CD8-positive, alpha-beta memory T cell (primary cell): ENCODE results near the gene CD200. TPM values are rescaled to one million over a fixed set of nuclear protein-coding genes. Genes with fewer than 3 reads are reported as not detected.
A peak's percentile ranks its signal among the peaks of the same experiment; 100 is the strongest.

Experiments
- CTCF ChIA-PET: fragments of 350-600 bp; sonication (Branson Sonifier 250); formaldehyde crosslinking; loops from one replicate; lab custom pipeline; 2021; ENCODE audit warnings: antibody characterized with exemption; lab: Charles Lee
- POLR2A ChIA-PET: fragments of 350-600 bp; sonication (Branson Sonifier 250); formaldehyde crosslinking; loops from one replicate; lab custom pipeline; 2021; ENCODE audit warnings: antibody characterized with exemption; lab: Charles Lee
- DNase-seq, 5 donors: peaks; one replicate each; pipeline versions ENCODE4 v3.0.0 to v3.0.0-alpha.2; 2020 to 2022; ENCODE audit warnings: mixed read lengths in 1 of 5
- H3K27ac ChIP-seq: one replicate; pipeline ENCODE4 v1.7.0; 2013; ENCODE audit warnings: low read depth, mild to moderate bottlenecking, low read length, moderate library complexity
- H3K27me3 ChIP-seq: 2 replicates; pipeline ENCODE4 v1.7.0; 2013; ENCODE audit warnings: low read length, mild to moderate bottlenecking; ENCODE audit not compliant: insufficient read depth, poor library complexity, severe bottlenecking
- H3K36me3 ChIP-seq: 2 replicates; pipeline ENCODE4 v1.7.0; 2013; ENCODE audit warnings: mild to moderate bottlenecking, low read length, moderate library complexity; ENCODE audit not compliant: insufficient read depth
- H3K4me1 ChIP-seq: 2 replicates; pipeline ENCODE4 v1.7.0; 2013; ENCODE audit warnings: mild to moderate bottlenecking, low read length, moderate library complexity; ENCODE audit not compliant: insufficient read depth
- H3K4me3 ChIP-seq: 2 replicates; pipeline ENCODE4 v1.7.0; 2013; ENCODE audit warnings: mild to moderate bottlenecking, low read length
- H3K9me3 ChIP-seq: 2 replicates; pipeline ENCODE4 v1.7.0; 2013; ENCODE audit warnings: mild to moderate bottlenecking, low read length
- H3K27ac Mint-ChIP-seq, 8 donors: one replicate each; pipeline ENCODE4 v1.8.0; 2020 to 2021; ENCODE audit warnings: mixed read lengths in 8 of 8, mild to moderate bottlenecking in 6 of 8, inconsistent platforms in 3 of 8, moderate library complexity in 3 of 8
- H3K27me3 Mint-ChIP-seq, 2 donors: one replicate each; pipeline ENCODE4 v1.8.0; 2020 to 2021; ENCODE audit warnings: mixed read lengths in 2 of 2, mild to moderate bottlenecking in 1 of 2, moderate library complexity in 1 of 2
- H3K36me3 Mint-ChIP-seq, 3 donors: one replicate each; pipeline ENCODE4 v1.8.0; 2020 to 2021; ENCODE audit warnings: mixed read lengths in 3 of 3, inconsistent platforms in 1 of 3, mild to moderate bottlenecking in 1 of 3
- H3K4me1 Mint-ChIP-seq, 3 donors: one replicate each; pipeline ENCODE4 v1.8.0; 2020 to 2021; ENCODE audit warnings: mixed read lengths in 3 of 3, inconsistent platforms in 1 of 3, mild to moderate bottlenecking in 1 of 3
- H3K4me3 Mint-ChIP-seq, 7 donors: one replicate each; pipeline ENCODE4 v1.8.0; 2020 to 2021; ENCODE audit warnings: mixed read lengths in 7 of 7, mild to moderate bottlenecking in 6 of 7, moderate library complexity in 4 of 7, inconsistent platforms in 2 of 7
- H3K9me3 Mint-ChIP-seq, 5 donors: one replicate each; pipeline ENCODE4 v1.8.0; 2020 to 2022; ENCODE audit warnings: mixed read lengths in 5 of 5, mild to moderate bottlenecking in 3 of 5, moderate library complexity in 2 of 5, inconsistent platforms in 1 of 5
- polyA plus RNA-seq: library from polyadenylated mRNA; unstranded; fragments of 300-500 nt; fragmentation: Illumina TruSeq; gene quantifications from one replicate; pipeline ENCODE4 v1.2.3, GENCODE V29; 2021
- total RNA-seq, 2 experiments: library from RNA; stranded (reverse); gene quantifications; one replicate each; pipeline ENCODE4 v1.2.3, GENCODE V29; 2021

CD200 gene
- total and polyA plus RNA-seq, 3 experiments from 2014 or later: 1.7 to 18.3 (median 17.9) TPM

- ChIA-PET POLR2A (no interaction called here), CTCF (no interaction called here)
- H3K36me3 ChIP-seq: no peaks in the 10 kb centered on the region
- no peak overlapping the region for H3K4me3 ChIP-seq
- H3K9me3 ChIP-seq: no peaks in the 10 kb centered on the region
- H3K9me3 Mint-ChIP-seq: peaks cover 0 to 9% (median 5%) of the 10 kb centered on the region in 5 donors
- H3K27ac ChIP-seq: no peak overlapping the region
- peaks cover 6 to 11% (median 6%) of the 10 kb centered on the region in 3 donors for H3K4me1 Mint-ChIP-seq
- DNase-seq: no peak
- H3K27me3 Mint-ChIP-seq: peaks cover 0 to 3% of the 10 kb centered on the region in 2 donors
- no peak overlapping the region for H3K27ac Mint-ChIP-seq
- no peaks in the 10 kb centered on the region for H3K27me3 ChIP-seq
- peaks cover 0 to 11% (median 2%) of the 10 kb centered on the region in 3 donors for H3K36me3 Mint-ChIP-seq
- H3K4me1 ChIP-seq: peaks cover 9% of the 10 kb centered on the region
- H3K4me3 Mint-ChIP-seq: no peak overlapping the region
Observed at GRCh38 chr3:112388972-112389371, 56.0 kb downstream of the CD200 start.

GRCh38 chr3:112389961-112390360, 57.0 kb downstream of the CD200 start:
- Mint-ChIP-seq H3K27me3 (peaks cover 0 to 3% of the 10 kb centered on the region in 2 donors), H3K36me3 (peaks cover 0 to 16% (median 2%) of the 10 kb centered on the region in 3 donors), H3K27ac (no peak overlapping the region), H3K9me3 (peaks cover 0 to 9% (median 5%) of the 10 kb centered on the region in 5 donors), H3K4me1 (peaks cover 6 to 11% (median 6%) of the 10 kb centered on the region in 3 donors), H3K4me3 (no peak overlapping the region)
- no peaks in the 10 kb centered on the region for H3K9me3 ChIP-seq
- ChIA-PET CTCF (no interaction called here), POLR2A (no interaction called here)
- no peaks in the 10 kb centered on the region for H3K36me3 ChIP-seq
- no peak overlapping the region for H3K27ac ChIP-seq
- no peaks in the 10 kb centered on the region for H3K27me3 ChIP-seq
- no peak overlapping the region for H3K4me3 ChIP-seq
- H3K4me1 ChIP-seq: peaks cover 9% of the 10 kb centered on the region
- no peak for DNase-seq

GRCh38 chr3:112390783-112391641, 58.1 kb downstream of the CD200 start:
- H3K9me3 ChIP-seq: no peaks in the 10 kb centered on the region
- no peaks in the 10 kb centered on the region for H3K27me3 ChIP-seq
- ChIA-PET CTCF (no interaction called here), POLR2A (no interaction called here)
- H3K4me3 Mint-ChIP-seq: no peak overlapping the region
- no peak overlapping the region for H3K27ac ChIP-seq
- H3K27me3 Mint-ChIP-seq: peaks cover 0 to 1% of the 10 kb centered on the region in 2 donors
- no peaks in the 10 kb centered on the region for H3K36me3 ChIP-seq
- peaks cover 6 to 11% (median 6%) of the 10 kb centered on the region in 3 donors for H3K4me1 Mint-ChIP-seq
- no peak overlapping the region for H3K4me3 ChIP-seq
- H3K36me3 Mint-ChIP-seq: peaks cover 0 to 18% (median under 1%) of the 10 kb centered on the region in 3 donors
- peaks cover 0 to 9% (median 4%) of the 10 kb centered on the region in 5 donors for H3K9me3 Mint-ChIP-seq
- peak in 1 of 5 donors; percentile 0 for DNase-seq
- H3K27ac Mint-ChIP-seq: peak overlapping the region in 2 of 8 donors; percentile 20 to 23
- peaks cover 9% of the 10 kb centered on the region for H3K4me1 ChIP-seq

- peaks cover 0 to 21% (median 0%) of the 10 kb centered on the region in 3 donors for H3K36me3 Mint-ChIP-seq
- Histone ChIP-seq H3K9me3 (no peaks in the 10 kb centered on the region), H3K27ac (no peak overlapping the region), H3K4me3 (no peak overlapping the region), H3K4me1 (peaks cover 9% of the 10 kb centered on the region), H3K27me3 (no peaks in the 10 kb centered on the region), H3K36me3 (no peaks in the 10 kb centered on the region)
- CTCF ChIA-PET: no interaction called here
- no peak overlapping the region for H3K4me3 Mint-ChIP-seq
- POLR2A ChIA-PET: no interaction called here
- DNase-seq: no peak
- peaks cover 0 to 9% (median 3%) of the 10 kb centered on the region in 5 donors for H3K9me3 Mint-ChIP-seq
- H3K27me3 Mint-ChIP-seq: peaks cover 0 to 1% of the 10 kb centered on the region in 2 donors
- H3K4me1 Mint-ChIP-seq: peaks cover 6 to 11% (median 6%) of the 10 kb centered on the region in 3 donors
- peak overlapping the region in 1 of 8 donors; percentile 20 for H3K27ac Mint-ChIP-seq
Observed at GRCh38 chr3:112391648-112392047, 58.7 kb downstream of the CD200 start.

- Histone ChIP-seq H3K27ac (no peak overlapping the region), H3K9me3 (no peaks in the 10 kb centered on the region), H3K4me1 (peaks cover 9% of the 10 kb centered on the region), H3K27me3 (no peaks in the 10 kb centered on the region), H3K36me3 (no peaks in the 10 kb centered on the region), H3K4me3 (no peak overlapping the region)
- H3K27ac Mint-ChIP-seq: no peak overlapping the region
- ChIA-PET POLR2A (no interaction called here), CTCF (no interaction called here)
- peaks cover 0 to 21% (median 0%) of the 10 kb centered on the region in 3 donors for H3K36me3 Mint-ChIP-seq
- peaks cover 0 to 1% of the 10 kb centered on the region in 2 donors for H3K27me3 Mint-ChIP-seq
- no peak for DNase-seq
- peaks cover 6 to 11% (median 6%) of the 10 kb centered on the region in 3 donors for H3K4me1 Mint-ChIP-seq
- peaks cover 0 to 9% (median 3%) of the 10 kb centered on the region in 5 donors for H3K9me3 Mint-ChIP-seq
- no peak overlapping the region for H3K4me3 Mint-ChIP-seq
Observed at GRCh38 chr3:112392393-112393359, 59.7 kb downstream of the CD200 start.

- Mint-ChIP-seq H3K4me3 (no peak overlapping the region), H3K4me1 (peaks cover 4 to 11% (median 6%) of the 10 kb centered on the region in 3 donors), H3K27ac (no peak overlapping the region), H3K27me3 (peaks cover 0 to 1% of the 10 kb centered on the region in 2 donors), H3K36me3 (peaks cover 0 to 21% (median 0%) of the 10 kb centered on the region in 3 donors), H3K9me3 (peaks cover 0 to 9% (median 3%) of the 10 kb centered on the region in 5 donors)
- no peak overlapping the region for H3K4me3 ChIP-seq
- no peaks in the 10 kb centered on the region for H3K36me3 ChIP-seq
- POLR2A ChIA-PET: no interaction called here
- CTCF ChIA-PET: no interaction called here
- H3K27ac ChIP-seq: no peak overlapping the region
- no peak for DNase-seq
- peaks cover 9% of the 10 kb centered on the region for H3K4me1 ChIP-seq
- H3K9me3 ChIP-seq: no peaks in the 10 kb centered on the region
- no peaks in the 10 kb centered on the region for H3K27me3 ChIP-seq
Observed at GRCh38 chr3:112393360-112393728, 60.4 kb downstream of the CD200 start.

GRCh38 chr3:112394003-112394640, 61.2 kb downstream of the CD200 start:
- peaks cover 0 to 21% (median 0%) of the 10 kb centered on the region in 3 donors for H3K36me3 Mint-ChIP-seq
- Histone ChIP-seq H3K4me3 (no peak overlapping the region), H3K9me3 (no peaks in the 10 kb centered on the region), H3K36me3 (no peaks in the 10 kb centered on the region), H3K4me1 (peaks cover 9% of the 10 kb centered on the region), H3K27me3 (no peaks in the 10 kb centered on the region), H3K27ac (no peak overlapping the region)
- no peak overlapping the region for H3K27ac Mint-ChIP-seq
- H3K4me3 Mint-ChIP-seq: no peak overlapping the region
- H3K4me1 Mint-ChIP-seq: peaks cover 3 to 11% (median 6%) of the 10 kb centered on the region in 3 donors
- ChIA-PET CTCF (no interaction called here), POLR2A (no interaction called here)
- no peak for DNase-seq
- H3K9me3 Mint-ChIP-seq: peaks cover 0 to 9% (median 3%) of the 10 kb centered on the region in 5 donors
- H3K27me3 Mint-ChIP-seq: peaks cover 0 to 1% of the 10 kb centered on the region in 2 donors
